Right renal cortex interstitium (tissue), 3 donors: Measurements from ENCODE around the gene SEZ6. TPM values are rescaled to one million over a fixed set of nuclear protein-coding genes. Genes with fewer than 3 reads are reported as not detected.

Experiments used
- DNase-seq, 3 donors: peaks; one replicate each; pipeline ENCODE4 v3.0.0-alpha.2; 2013; ENCODE audit warnings: low read depth in 3 of 3, low spot score in 2 of 3
- polyA plus RNA-seq, 3 donors: library from polyadenylated mRNA; unstranded; fragments of 120-200 nt; gene quantifications; one replicate each; pipeline ENCODE4 v1.2.1, GENCODE V29; 2013; ENCODE audit not compliant: insufficient read length in 3 of 3

Gene SEZ6
- polyA plus RNA-seq, 3 donors, result 0.11 TPM

DNA sequence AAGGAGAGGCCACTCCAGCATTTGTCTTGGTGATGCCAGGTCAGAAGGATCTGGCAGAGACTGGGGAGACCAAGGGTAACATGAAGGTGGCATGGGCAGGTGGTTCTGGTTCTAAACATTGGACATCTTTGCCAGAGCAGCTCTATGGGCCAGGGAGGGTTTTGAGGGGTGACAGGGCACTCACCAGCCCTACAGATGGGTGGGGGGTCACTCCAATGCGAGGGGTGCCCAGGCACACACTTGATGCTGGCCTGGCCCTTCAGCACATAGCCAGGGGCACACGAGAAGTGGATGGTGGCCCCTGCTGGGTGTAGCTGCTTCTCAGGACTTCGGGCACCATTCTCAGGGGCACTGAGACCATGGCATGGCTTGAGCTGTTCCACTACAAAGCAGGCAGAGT is 49.0 kb downstream of the SEZ6 start:
- no peak for DNase-seq

DNA sequence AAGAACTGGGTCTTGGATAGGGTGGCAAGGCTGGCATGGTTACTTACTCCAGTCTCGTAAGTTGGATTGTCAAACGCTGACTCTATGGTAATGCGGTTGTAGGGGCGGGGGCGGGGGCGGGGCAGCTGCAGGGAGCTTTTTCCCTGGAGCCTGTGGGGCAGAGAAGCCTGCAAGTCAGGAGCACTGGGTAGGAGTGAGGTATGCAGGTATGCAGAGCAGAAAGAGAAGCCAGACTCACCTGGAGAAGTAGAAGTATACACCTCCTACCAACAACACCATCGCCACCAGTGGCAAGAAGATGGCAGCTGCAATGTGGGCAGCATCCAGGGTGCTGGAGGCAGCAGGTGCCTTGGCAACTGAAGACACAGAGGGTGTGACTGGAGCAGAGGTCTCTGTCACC is 49.7 kb downstream of the SEZ6 start:
- no peak for DNase-seq

DNA sequence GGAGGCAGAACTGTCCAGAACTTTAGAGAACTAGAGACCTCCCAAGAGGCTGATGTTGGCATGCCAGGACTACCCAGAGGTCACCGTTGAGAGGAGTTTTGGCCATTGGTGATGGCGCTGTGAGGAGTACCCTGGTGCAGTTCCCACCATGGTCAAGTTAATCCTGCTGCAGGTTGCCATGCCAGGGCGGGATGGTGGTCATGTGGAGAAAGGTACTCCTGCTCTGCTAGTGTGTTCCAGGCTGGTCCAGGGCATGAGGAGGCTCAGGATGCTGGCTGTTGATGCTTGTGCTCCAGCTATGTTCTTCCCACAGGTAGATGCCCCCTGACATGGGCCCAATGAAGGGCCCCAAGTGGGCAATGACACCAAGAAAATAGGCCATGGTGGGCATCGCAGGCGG is 50.4 kb downstream of the SEZ6 start:
- DNase-seq, result no peak

GRCh38 chr17:28954886-28955285 is 50.9 kb downstream of the SEZ6 start:
- DNase-seq, result no peak

- no peak for DNase-seq
Measured at GRCh38 chr17:28953444-28954118, 52.3 kb downstream of the SEZ6 start.

DNA sequence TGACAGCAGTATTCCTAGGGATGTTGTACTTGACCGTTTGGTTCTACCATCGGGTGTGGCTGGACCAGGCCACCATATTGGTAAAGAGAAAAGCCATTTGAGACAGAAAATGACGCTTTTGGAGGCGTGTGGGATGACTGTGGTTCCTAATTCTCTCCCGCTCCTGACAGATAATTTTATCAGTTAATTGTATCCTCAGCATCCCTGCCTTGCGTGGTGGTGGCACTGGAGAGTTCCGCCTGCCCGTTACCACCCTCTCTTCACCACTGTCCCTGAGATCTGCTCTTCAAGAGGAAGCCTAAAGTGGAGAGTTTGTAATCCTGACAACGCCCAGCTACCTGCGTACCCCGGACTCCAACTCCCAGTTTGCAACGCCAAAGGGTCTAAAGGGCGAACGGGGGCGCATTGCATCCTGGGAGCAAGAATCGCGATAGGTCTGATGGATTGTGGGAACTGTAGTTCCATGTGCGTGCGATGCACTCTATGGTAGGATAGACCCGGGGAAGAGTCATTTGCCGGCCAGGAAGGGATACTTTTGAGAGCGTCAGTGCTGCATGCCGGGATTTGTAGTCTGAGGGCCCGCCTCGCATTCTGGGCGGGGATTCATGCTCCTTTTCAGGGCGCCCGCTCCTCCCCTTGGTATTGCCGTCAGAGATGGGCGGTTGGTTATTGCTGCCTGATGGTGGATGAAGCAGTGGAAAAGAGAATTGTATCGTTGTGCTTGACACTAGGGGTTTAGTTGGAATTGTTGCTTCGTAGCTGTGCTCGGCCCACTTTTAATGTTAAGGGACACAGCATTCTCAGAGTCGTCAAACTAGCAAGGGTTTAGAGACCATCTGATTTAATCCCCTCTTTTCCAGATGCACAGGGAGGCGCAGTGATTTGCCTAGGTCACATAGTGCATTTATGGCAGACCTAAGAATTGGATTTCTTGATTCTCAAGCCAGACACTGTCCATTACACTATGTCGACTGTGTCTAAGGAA is 53.5 kb downstream of the SEZ6 start:
- peak; percentile 97 to 98 (median 97) for DNase-seq

- peak; percentile 98 to 100 (median 99) for DNase-seq
Measured at GRCh38 chr17:28951428-28951990, 54.3 kb downstream of the SEZ6 start, which contains the start of gene PHF12. PHF12 (minus strand) TSS chr17:28951518; CDS start chr17:28950960, 558 bp downstream.

GRCh38 chr17:28950752-28951427 is 54.9 kb downstream of the SEZ6 start:
- DNase-seq, result no peak

DNA sequence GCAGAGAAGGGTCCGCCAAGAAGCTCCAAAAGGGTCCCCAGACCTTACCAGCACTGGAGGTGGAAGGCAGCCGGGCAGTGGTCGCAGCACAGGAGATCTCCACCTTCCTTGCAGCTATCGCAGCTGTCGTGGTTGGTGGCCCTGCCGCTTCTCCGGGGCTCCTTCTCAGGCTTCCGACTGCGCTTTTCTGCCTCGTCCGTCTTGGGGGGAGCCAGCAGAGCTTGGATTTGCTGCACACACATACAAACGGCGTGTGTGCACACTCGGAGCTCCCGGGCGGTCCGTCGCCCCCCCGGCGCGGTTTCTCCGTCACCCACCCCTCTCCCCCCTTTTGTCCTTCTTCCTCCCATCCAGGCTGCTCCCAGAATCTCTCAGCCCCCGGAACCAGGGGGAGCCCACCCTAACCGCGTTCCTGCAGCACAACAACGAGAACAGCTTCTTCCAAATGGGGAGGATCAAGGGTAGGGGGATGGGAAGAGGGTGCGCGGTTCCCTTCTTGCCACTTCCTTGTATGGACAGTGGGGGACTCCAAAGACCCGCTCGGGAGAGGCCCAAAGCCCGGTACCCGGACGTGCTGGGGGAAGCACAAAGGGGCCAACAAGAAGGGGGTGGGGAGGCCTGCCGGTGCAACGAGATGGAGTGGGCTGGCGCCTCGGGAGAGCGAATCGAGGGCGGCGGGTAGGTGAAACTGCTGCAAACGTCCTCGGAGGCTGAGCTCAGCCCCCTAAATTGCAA is 55.6 kb downstream of the SEZ6 start:
- no peak for DNase-seq

GRCh38 chr17:28949185-28950016 is 56.4 kb downstream of the SEZ6 start:
- DNase-seq, result no peak

GRCh38 chr17:28948873-28949184 is 57.0 kb downstream of the SEZ6 start:
- DNase-seq, result no peak

GRCh38 chr17:28948342-28948741 is 57.5 kb downstream of the SEZ6 start:
- no peak for DNase-seq

DNA sequence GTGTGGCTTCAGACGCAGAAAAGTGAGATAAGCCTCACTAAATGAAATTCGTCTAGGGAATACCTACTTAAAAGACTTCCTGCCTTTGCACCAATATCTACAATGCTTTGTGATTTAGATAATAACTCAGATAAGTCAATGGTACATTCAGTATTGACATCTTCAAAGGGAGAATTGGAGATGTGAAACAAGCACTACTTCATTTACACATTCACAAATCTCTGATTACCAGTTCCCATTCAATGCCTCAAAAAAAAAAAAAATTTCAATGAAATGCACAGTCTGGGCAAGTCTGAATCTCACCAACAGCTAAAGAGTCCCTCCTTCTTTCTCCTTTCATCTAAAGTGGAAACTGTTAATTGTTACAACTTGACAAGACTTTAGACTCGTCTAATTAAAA is 58.2 kb downstream of the SEZ6 start:
- no peak for DNase-seq

- no peak for DNase-seq
Measured at GRCh38 chr17:28946239-28946638, 59.6 kb downstream of the SEZ6 start.

DNA sequence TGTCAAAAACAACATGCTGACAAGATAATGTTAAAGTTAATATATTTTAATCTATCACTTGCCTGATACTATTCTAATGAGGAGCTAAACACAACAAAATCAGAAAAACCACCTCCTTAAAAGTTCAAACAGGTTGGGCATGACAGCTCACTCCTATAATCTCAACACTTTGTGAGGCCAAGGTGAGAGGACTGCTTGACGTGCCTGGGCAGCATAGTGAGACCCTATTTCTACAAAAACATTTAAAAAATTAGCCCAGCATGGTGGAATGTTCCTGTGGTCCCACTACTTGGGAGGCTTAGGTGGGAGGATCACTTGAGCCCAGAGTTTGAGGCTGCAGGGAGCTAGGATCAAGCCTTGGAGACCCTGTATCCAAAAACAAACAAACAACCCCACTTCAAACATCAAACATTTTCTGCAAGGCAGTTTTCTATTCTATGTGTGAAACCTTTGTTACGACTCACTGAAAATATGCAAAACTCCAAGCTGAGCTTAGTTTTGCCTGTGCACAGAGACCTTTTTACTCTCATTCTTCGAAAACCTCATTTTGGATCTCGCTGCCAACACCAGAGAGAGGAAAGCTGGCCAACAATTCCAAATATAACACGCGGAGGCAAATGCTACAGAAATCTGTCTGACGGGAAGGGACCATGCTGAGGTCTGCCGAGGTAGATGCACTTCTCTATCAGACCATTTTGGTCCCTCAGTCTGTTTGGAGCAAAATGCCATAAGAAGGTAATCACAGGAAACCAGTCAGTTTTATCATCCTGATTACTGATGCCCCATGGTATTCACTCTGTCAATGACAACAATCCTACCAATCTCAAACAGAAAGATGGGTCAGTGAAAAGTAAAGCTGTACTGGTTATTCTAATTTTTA is 60.7 kb downstream of the SEZ6 start:
- DNase-seq, result no peak

GRCh38 chr17:28944343-28944742 is 61.5 kb downstream of the SEZ6 start:
- no peak for DNase-seq

GRCh38 chr17:28942925-28943324 is 62.9 kb downstream of the SEZ6 start:
- no peak for DNase-seq

DNA sequence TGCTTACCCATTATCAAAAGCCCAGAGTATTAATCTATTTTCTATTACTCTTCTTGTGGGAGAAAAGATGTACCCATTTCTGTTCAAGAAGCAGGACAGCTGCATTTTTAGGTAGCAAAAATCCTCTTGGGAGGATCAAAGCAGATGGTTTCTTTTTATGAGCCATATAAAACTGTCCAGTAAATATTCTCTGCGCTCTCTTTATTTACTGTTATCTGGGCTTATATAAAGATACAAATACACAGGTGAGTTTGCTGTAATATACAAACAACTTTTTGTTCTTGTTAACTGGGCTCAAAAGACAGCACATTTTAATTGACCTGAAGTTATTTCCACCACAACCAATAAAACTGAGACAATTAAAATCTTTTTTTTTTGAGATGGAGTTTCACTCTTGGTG is 64.6 kb downstream of the SEZ6 start:
- DNase-seq, result no peak

DNA sequence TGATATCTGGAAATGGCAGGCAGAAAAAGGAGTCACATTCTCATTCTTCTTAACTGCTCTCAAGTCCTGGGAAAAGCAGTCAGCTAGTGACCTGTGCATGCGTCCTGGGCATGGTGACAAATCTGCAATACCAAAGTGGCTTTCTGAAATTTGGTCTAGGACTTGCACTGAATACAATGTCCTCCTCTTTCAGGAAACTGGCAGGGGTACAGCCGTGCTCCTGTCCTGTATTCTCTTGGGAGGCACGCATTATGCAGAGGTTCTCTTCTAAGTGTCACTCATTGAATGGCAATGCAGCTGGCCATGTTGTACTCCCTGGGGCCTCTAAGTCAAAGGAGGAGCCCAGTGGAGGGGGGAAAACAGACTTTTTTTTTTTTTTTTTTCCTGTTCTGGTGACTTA is 65.2 kb downstream of the SEZ6 start:
- no peak for DNase-seq
